ENCODE data around the gene GNB5.

GNB5 gene

DNA sequence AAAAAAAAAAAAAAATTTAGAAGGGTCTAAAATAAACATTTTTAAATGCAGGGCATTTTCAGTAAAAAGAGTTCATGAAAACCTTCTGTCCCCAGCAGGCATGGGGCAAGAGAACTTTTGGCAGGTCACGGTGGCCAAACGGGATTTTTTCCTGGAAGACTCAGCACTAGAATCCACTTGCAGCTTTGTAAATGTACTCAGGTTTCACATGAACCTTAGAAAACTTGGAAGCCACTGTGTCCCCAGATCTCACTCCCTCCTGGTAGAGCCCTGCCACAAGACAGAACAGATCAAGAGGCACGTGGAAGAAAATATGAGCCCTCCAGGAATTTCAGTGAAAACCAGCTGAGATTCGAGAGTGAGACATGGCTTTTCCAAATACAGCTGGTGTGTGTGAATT, 2.1 kb upstream of the GNB5 start:
- TF ChIP-seq TOX (CRISPR knock-in tag; IDR thresholded peaks at IDR 0.05; ENCODE audit: borderline replicate concordance) (no peak), SNAI2 (CRISPR knock-in tag; IDR thresholded peaks at IDR 0.05) (no peak), ZNF565 (CRISPR knock-in tag; conservative IDR thresholded peaks at IDR 0.05; ENCODE audit: low read depth) (no peak), OSR1 (CRISPR knock-in tag; IDR thresholded peaks at IDR 0.05) (no peak)
- ATAC-seq, result peak; percentile 32

DNA sequence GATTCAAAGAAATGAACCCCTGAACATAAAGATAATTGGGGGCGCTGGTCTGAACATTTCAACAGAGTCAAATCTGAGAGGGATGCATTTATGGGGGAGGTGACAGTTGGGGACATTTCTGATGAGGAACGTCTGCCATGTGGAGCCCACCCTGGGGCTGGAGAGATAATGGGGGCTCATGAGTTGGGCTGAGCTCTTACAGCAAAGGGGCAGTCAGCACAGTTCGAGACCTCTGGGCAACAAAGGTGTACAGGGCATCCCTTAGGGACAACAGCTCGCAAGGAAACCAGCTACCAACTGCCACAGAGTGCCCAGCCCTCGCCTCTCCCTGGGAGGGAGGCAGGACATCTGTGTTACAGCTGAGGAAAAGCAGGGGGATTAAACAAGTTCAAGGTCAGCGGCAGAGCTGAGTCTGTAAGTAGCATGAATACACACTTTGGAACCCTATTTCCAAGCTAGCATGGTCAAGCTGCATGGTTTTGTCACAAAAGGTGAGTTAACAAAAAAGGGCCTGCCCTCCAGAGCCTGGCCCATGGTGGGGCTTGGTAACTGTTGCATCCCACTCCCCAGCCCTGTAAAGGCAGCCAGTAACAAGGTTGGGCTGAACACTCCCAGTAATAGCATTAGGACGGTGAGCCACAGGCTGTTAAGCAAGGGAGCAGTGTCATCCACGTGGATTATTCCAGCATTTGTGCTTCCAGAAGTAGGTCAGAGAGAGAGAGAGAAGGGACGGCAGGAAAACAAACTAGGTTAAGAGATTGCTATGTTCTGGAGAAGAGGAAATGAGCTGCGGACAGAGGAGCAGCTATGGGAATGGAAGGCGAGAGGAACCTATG, 4.3 kb downstream of the GNB5 start:
- no peak for ATAC-seq
- no peak for TF ChIP-seq ZFP30 (CRISPR knock-in tag; IDR thresholded peaks at IDR 0.05)
- no peak for TF ChIP-seq GLIS3 (CRISPR knock-in tag; IDR thresholded peaks at IDR 0.05)
- no peak for TF ChIP-seq ZFP3 (CRISPR knock-in tag; IDR thresholded peaks at IDR 0.05)
- TF ChIP-seq PPARA (CRISPR knock-in tag; IDR thresholded peaks at IDR 0.05; ENCODE audit: borderline replicate concordance), result no peak
- TF ChIP-seq, protein P1, sequence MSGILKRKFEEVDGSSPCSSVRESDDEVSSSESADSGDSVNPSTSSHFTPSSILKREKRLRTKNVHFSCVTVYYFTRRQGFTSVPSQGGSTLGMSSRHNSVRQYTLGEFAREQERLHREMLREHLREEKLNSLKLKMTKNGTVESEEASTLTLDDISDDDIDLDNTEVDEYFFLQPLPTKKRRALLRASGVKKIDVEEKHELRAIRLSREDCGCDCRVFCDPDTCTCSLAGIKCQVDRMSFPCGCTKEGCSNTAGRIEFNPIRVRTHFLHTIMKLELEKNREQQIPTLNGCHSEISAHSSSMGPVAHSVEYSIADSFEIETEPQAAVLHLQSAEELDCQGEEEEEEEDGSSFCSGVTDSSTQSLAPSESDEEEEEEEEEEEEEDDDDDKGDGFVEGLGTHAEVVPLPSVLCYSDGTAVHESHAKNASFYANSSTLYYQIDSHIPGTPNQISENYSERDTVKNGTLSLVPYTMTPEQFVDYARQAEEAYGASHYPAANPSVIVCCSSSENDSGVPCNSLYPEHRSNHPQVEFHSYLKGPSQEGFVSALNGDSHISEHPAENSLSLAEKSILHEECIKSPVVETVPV (CRISPR knock-in tag; IDR thresholded peaks at IDR 0.05), result no peak
- no peak for TF ChIP-seq ZNF8 (CRISPR knock-in tag; IDR thresholded peaks at IDR 0.05)
- TF ChIP-seq ZNF70 (CRISPR knock-in tag; IDR thresholded peaks at IDR 0.05), result no peak
- no peak for TF ChIP-seq TOX (CRISPR knock-in tag; IDR thresholded peaks at IDR 0.05; ENCODE audit: borderline replicate concordance)
- no peak for TF ChIP-seq CSDC2 (CRISPR knock-in tag; IDR thresholded peaks at IDR 0.05)
- TF ChIP-seq, protein P2, sequence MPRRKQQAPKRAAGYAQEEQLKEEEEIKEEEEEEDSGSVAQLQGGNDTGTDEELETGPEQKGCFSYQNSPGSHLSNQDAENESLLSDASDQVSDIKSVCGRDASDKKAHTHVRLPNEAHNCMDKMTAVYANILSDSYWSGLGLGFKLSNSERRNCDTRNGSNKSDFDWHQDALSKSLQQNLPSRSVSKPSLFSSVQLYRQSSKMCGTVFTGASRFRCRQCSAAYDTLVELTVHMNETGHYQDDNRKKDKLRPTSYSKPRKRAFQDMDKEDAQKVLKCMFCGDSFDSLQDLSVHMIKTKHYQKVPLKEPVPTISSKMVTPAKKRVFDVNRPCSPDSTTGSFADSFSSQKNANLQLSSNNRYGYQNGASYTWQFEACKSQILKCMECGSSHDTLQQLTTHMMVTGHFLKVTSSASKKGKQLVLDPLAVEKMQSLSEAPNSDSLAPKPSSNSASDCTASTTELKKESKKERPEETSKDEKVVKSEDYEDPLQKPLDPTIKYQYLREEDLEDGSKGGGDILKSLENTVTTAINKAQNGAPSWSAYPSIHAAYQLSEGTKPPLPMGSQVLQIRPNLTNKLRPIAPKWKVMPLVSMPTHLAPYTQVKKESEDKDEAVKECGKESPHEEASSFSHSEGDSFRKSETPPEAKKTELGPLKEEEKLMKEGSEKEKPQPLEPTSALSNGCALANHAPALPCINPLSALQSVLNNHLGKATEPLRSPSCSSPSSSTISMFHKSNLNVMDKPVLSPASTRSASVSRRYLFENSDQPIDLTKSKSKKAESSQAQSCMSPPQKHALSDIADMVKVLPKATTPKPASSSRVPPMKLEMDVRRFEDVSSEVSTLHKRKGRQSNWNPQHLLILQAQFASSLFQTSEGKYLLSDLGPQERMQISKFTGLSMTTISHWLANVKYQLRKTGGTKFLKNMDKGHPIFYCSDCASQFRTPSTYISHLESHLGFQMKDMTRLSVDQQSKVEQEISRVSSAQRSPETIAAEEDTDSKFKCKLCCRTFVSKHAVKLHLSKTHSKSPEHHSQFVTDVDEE (CRISPR knock-in tag; IDR thresholded peaks at IDR 0.05), result no peak
- no peak for TF ChIP-seq SNAI2 (CRISPR knock-in tag; IDR thresholded peaks at IDR 0.05)
- no peak for TF ChIP-seq BACH2 (CRISPR knock-in tag; IDR thresholded peaks at IDR 0.05; ENCODE audit: borderline replicate concordance)
- no peak for TF ChIP-seq ESRRG (CRISPR knock-in tag; IDR thresholded peaks at IDR 0.05)
- no peak for TF ChIP-seq ISL1 (CRISPR knock-in tag; IDR thresholded peaks at IDR 0.05)
- TF ChIP-seq, protein P3, sequence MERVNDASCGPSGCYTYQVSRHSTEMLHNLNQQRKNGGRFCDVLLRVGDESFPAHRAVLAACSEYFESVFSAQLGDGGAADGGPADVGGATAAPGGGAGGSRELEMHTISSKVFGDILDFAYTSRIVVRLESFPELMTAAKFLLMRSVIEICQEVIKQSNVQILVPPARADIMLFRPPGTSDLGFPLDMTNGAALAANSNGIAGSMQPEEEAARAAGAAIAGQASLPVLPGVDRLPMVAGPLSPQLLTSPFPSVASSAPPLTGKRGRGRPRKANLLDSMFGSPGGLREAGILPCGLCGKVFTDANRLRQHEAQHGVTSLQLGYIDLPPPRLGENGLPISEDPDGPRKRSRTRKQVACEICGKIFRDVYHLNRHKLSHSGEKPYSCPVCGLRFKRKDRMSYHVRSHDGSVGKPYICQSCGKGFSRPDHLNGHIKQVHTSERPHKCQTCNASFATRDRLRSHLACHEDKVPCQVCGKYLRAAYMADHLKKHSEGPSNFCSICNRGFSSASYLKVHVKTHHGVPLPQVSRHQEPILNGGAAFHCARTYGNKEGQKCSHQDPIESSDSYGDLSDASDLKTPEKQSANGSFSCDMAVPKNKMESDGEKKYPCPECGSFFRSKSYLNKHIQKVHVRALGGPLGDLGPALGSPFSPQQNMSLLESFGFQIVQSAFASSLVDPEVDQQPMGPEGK (CRISPR knock-in tag; IDR thresholded peaks at IDR 0.05; ENCODE audit: borderline replicate concordance), result no peak
- TF ChIP-seq, protein P4, sequence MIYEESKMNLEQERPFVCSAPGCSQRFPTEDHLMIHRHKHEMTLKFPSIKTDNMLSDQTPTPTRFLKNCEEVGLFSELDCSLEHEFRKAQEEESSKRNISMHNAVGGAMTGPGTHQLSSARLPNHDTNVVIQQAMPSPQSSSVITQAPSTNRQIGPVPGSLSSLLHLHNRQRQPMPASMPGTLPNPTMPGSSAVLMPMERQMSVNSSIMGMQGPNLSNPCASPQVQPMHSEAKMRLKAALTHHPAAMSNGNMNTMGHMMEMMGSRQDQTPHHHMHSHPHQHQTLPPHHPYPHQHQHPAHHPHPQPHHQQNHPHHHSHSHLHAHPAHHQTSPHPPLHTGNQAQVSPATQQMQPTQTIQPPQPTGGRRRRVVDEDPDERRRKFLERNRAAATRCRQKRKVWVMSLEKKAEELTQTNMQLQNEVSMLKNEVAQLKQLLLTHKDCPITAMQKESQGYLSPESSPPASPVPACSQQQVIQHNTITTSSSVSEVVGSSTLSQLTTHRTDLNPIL (CRISPR knock-in tag; IDR thresholded peaks at IDR 0.05; ENCODE audit: low read depth), result no peak
- no peak for TF ChIP-seq OSR1 (CRISPR knock-in tag; IDR thresholded peaks at IDR 0.05)
- TF ChIP-seq ZNF565 (CRISPR knock-in tag; conservative IDR thresholded peaks at IDR 0.05; ENCODE audit: low read depth), result no peak
- TF ChIP-seq, protein P5, sequence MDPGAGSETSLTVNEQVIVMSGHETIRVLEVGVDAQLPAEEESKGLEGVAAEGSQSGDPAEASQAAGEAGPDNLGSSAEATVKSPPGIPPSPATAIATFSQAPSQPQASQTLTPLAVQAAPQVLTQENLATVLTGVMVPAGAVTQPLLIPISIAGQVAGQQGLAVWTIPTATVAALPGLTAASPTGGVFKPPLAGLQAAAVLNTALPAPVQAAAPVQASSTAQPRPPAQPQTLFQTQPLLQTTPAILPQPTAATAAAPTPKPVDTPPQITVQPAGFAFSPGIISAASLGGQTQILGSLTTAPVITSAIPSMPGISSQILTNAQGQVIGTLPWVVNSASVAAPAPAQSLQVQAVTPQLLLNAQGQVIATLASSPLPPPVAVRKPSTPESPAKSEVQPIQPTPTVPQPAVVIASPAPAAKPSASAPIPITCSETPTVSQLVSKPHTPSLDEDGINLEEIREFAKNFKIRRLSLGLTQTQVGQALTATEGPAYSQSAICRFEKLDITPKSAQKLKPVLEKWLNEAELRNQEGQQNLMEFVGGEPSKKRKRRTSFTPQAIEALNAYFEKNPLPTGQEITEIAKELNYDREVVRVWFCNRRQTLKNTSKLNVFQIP (CRISPR knock-in tag; IDR thresholded peaks at IDR 0.05; ENCODE audit: borderline replicate concordance, low read depth), result no peak

DNA sequence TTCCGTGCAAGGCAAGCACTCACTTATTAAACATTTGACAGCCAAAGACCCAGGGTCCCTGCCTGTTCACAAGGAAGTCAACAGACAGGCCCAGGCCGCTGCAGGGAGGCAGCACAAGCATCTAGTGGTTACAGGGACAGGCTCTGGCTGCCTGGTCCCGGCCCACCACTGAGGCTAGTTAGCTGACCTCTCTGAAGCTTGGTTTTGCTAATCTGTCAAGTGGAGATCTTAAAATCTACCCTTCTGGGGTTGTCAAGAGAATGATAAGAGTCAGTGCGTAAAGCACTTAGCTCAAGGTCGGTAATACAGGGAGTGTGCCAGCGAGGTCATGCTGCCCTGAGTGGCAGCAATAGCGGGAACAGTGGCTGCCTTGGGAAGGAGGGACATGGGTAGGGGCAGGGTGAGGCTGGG, 6.0 kb downstream of the GNB5 start:
- ATAC-seq, result no peak
- TF ChIP-seq ZNF565 (CRISPR knock-in tag; conservative IDR thresholded peaks at IDR 0.05; ENCODE audit: low read depth) (no peak), PPARA (CRISPR knock-in tag; IDR thresholded peaks at IDR 0.05; ENCODE audit: borderline replicate concordance) (no peak)

Data from SK-N-SH treated with all-trans-retinoic acid at 6 μM for 48 hours (cell line).